GM23338 (cell line): ENCODE results near the gene PROZ. TPM values are rescaled to one million over a fixed set of nuclear protein-coding genes. Genes with fewer than 3 reads are reported as not detected.

Source experiments
- ATAC-seq: fragments of 200-7000 bp; cut with Tn5 transposase; 3 replicates; pipeline ENCODE4 v1.9.1; 2020
- DNase-seq: peaks from one replicate; pipeline ENCODE4 v3.0.0-alpha.2; 2015; ENCODE audit warnings: low spot score
- H2AFZ ChIP-seq: fragments of 200-600 bp; sonication (generic); 2 replicates; pipeline ENCODE4 v1.8.0; 2016; ENCODE audit warnings: antibody characterized with exemption, mild to moderate bottlenecking, moderate library complexity
- H3F3A ChIP-seq: fragments of 200-600 bp; sonication (generic); replicated peaks from 2 replicates; pipeline ENCODE4 v1.8.0; 2017; ENCODE audit warnings: antibody characterized with exemption, mixed run types, low read depth
- H3K27ac ChIP-seq: fragments of 200-600 bp; sonication (generic); 2 replicates; pipeline ENCODE4 v1.6.1; 2016; ENCODE audit warnings: low read depth
- H3K27me3 ChIP-seq: fragments of 200-600 bp; sonication (generic); 2 replicates; pipeline ENCODE4 v1.8.0; 2016; ENCODE audit warnings: mild to moderate bottlenecking, mixed run types, moderate library complexity; ENCODE audit not compliant: insufficient read depth
- H3K36me3 ChIP-seq: fragments of 200-600 bp; sonication (generic); 2 replicates; pipeline ENCODE4 v1.8.0; 2016; ENCODE audit warnings: mild to moderate bottlenecking; ENCODE audit not compliant: insufficient read depth
- H3K4me1 ChIP-seq: fragments of 200-600 bp; sonication (generic); 2 replicates; pipeline ENCODE4 v1.8.0; 2016; ENCODE audit warnings: mild to moderate bottlenecking, moderate library complexity; ENCODE audit not compliant: insufficient read depth
- H3K4me2 ChIP-seq: fragments of 200-600 bp; sonication (generic); 2 replicates; pipeline ENCODE4 v1.7.1; 2017; ENCODE audit warnings: mixed run types
- H3K4me3 ChIP-seq: fragments of 200-600 bp; sonication (generic); 2 replicates; pipeline ENCODE4 v1.6.1; 2016; ENCODE audit warnings: mixed run types
- H3K79me2 ChIP-seq: fragments of 200-600 bp; sonication (generic); replicated peaks from 2 replicates; pipeline ENCODE4 v1.8.0; 2017; ENCODE audit warnings: mild to moderate bottlenecking; ENCODE audit not compliant: insufficient read depth
- H3K9me2 ChIP-seq: fragments of 200-600 bp; sonication (generic); 2 replicates; pipeline ENCODE4 v1.8.0; 2017; ENCODE audit not compliant: insufficient read depth
- H4K20me1 ChIP-seq: fragments of 200-600 bp; sonication (generic); replicated peaks from 2 replicates; pipeline ENCODE4 v1.8.0; 2017; ENCODE audit warnings: mild to moderate bottlenecking; ENCODE audit not compliant: insufficient read depth
- H3K27ac Mint-ChIP-seq: 2 replicates; pipeline ENCODE4 v1.8.0; 2020; ENCODE audit warnings: inconsistent platforms, mild to moderate bottlenecking, moderate library complexity, mixed read lengths
- H3K27me3 Mint-ChIP-seq: 3 replicates; pipeline ENCODE4 v1.8.0; 2022; ENCODE audit warnings: low read depth, mild to moderate bottlenecking, moderate library complexity, mixed read lengths, inconsistent platforms; ENCODE audit not compliant: insufficient read depth, poor library complexity
- H3K36me3 Mint-ChIP-seq: 3 replicates; pipeline ENCODE4 v1.8.0; 2021; ENCODE audit warnings: low read depth, mild to moderate bottlenecking, inconsistent platforms, moderate library complexity, mixed read lengths
- H3K4me1 Mint-ChIP-seq: 3 replicates; pipeline ENCODE4 v1.8.0; 2020; ENCODE audit warnings: mild to moderate bottlenecking, inconsistent platforms, mixed read lengths
- H3K4me3 Mint-ChIP-seq: 3 replicates; pipeline ENCODE4 v1.8.0; 2021; ENCODE audit warnings: moderate library complexity, mild to moderate bottlenecking, inconsistent platforms, mixed read lengths
- H3K9me3 Mint-ChIP-seq: 3 replicates; pipeline ENCODE4 v1.8.0; 2020; ENCODE audit warnings: moderate library complexity, mild to moderate bottlenecking, inconsistent platforms, mixed read lengths
- EZH2phosphoT487 ChIP-seq: fragments of 200-600 bp; sonication (generic); IDR thresholded peaks from one replicate; pipeline ENCODE4 v1.8.1; 2018; ENCODE audit warnings: antibody characterized with exemption; ENCODE audit not compliant: unreplicated experiment
- JUNB ChIP-seq: IDR thresholded peaks from one replicate; pipeline ENCODE4 v1.6.1; 2016; ENCODE audit warnings: antibody characterized with exemption; ENCODE audit not compliant: unreplicated experiment
- POLR2AphosphoS5 ChIP-seq: IDR thresholded peaks from 2 replicates; pipeline ENCODE4 v1.6.1; 2016; ENCODE audit warnings: antibody characterized with exemption, low read depth
- polyA plus RNA-seq: library from polyadenylated mRNA; unstranded; fragments of >200 nt; fragmentation: Nextera tagmentation; extraction: Ambion mirVana; gene quantifications from 2 replicates; pipeline ENCODE4 v1.2.1, GENCODE V29; 2016
- small RNA-seq: library from RNA; depleted of rRNA; stranded (forward); fragments of <200 nt; gene quantifications from one replicate; pipeline ENCODE3, GENCODE V24; 2014; ENCODE audit warnings: low replicate concordance
- total RNA-seq: library from RNA; depleted of rRNA; stranded (reverse); fragments of >200 nt; shearing (Covaris generic); gene quantifications from 2 replicates; pipeline ENCODE4 v1.2.3, GENCODE V29; 2014; rRNA removed
- TF ChIP-seq, protein P1 (sequence below): IDR thresholded peaks from one replicate; pipeline ENCODE4 v1.6.1; 2018; ENCODE audit warnings: antibody characterized with exemption; ENCODE audit not compliant: unreplicated experiment
- TF ChIP-seq, protein P2 (sequence below), 2 experiments: fragments of 200-600 bp in 1 of 2; sonication (generic) in 1 of 2; conservative IDR thresholded peaks; 2 replicates each; pipeline versions ENCODE4 v1.5.1 to v1.6.1; 2016 to 2017; ENCODE audit warnings: antibody characterized with exemption in 2 of 2, low read depth in 2 of 2, mild to moderate bottlenecking in 2 of 2, moderate library complexity in 1 of 2

PROZ gene
- total and polyA plus RNA-seq, 2 experiments from 2014 or later: 0.53 TPM; not detected in 1

GRCh38 chr13:113220141-113220598 lies 61.7 kb downstream of the PROZ start (continued):
- TF ChIP-seq, protein P1, sequence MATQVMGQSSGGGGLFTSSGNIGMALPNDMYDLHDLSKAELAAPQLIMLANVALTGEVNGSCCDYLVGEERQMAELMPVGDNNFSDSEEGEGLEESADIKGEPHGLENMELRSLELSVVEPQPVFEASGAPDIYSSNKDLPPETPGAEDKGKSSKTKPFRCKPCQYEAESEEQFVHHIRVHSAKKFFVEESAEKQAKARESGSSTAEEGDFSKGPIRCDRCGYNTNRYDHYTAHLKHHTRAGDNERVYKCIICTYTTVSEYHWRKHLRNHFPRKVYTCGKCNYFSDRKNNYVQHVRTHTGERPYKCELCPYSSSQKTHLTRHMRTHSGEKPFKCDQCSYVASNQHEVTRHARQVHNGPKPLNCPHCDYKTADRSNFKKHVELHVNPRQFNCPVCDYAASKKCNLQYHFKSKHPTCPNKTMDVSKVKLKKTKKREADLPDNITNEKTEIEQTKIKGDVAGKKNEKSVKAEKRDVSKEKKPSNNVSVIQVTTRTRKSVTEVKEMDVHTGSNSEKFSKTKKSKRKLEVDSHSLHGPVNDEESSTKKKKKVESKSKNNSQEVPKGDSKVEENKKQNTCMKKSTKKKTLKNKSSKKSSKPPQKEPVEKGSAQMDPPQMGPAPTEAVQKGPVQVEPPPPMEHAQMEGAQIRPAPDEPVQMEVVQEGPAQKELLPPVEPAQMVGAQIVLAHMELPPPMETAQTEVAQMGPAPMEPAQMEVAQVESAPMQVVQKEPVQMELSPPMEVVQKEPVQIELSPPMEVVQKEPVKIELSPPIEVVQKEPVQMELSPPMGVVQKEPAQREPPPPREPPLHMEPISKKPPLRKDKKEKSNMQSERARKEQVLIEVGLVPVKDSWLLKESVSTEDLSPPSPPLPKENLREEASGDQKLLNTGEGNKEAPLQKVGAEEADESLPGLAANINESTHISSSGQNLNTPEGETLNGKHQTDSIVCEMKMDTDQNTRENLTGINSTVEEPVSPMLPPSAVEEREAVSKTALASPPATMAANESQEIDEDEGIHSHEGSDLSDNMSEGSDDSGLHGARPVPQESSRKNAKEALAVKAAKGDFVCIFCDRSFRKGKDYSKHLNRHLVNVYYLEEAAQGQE: no peak
- TF ChIP-seq, protein P2, sequence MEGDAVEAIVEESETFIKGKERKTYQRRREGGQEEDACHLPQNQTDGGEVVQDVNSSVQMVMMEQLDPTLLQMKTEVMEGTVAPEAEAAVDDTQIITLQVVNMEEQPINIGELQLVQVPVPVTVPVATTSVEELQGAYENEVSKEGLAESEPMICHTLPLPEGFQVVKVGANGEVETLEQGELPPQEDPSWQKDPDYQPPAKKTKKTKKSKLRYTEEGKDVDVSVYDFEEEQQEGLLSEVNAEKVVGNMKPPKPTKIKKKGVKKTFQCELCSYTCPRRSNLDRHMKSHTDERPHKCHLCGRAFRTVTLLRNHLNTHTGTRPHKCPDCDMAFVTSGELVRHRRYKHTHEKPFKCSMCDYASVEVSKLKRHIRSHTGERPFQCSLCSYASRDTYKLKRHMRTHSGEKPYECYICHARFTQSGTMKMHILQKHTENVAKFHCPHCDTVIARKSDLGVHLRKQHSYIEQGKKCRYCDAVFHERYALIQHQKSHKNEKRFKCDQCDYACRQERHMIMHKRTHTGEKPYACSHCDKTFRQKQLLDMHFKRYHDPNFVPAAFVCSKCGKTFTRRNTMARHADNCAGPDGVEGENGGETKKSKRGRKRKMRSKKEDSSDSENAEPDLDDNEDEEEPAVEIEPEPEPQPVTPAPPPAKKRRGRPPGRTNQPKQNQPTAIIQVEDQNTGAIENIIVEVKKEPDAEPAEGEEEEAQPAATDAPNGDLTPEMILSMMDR (conservative IDR thresholded peaks at IDR 0.05; ENCODE audit: low read depth in 2 of 2): no peak
- TF ChIP-seq JUNB (no peak), EZH2phosphoT487 (no peak)

DNA sequence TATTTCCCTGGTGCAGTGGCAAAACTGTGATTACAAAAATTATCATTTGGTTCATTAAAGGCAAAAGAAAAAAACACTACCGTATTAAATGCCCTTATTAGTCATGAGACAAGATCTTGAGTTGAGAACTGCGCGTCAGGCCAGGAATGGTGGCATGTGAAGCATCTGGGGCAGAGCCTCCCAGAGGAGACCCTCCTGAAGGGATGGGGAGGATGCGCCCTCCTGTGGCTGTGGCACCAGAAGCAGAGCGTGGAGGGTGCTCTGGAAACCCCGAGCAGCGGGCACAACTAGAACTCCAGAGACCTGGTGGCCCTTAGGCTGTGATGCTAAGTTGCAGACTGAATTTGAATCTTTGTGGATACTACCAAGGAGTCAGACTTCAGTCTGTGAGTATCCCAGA lies 62.4 kb downstream of the PROZ start:
- peak; percentile 33 for ATAC-seq
- no peak overlapping the region for H3K4me3 Mint-ChIP-seq
- H3K4me3 ChIP-seq: no peak overlapping the region

More for the DNA sequence above, 62.4 kb downstream of the PROZ start:
- DNase-seq: peak; percentile 22
- no peak overlapping the region for H2AFZ ChIP-seq
- H3F3A ChIP-seq: no peaks in the 10 kb centered on the region
- peaks cover 10% of the 10 kb centered on the region; the same call in 1 of the 2 replicates for H3K4me1 ChIP-seq
- peaks cover 68% of the 10 kb centered on the region for H3K36me3 Mint-ChIP-seq
- peaks cover 10% of the 10 kb centered on the region for H3K4me1 Mint-ChIP-seq
- H3K27ac ChIP-seq: no peak overlapping the region
- peaks cover 11% of the 10 kb centered on the region for H3K36me3 ChIP-seq
- TF ChIP-seq, protein P2 (conservative IDR thresholded peaks at IDR 0.05; ENCODE audit: low read depth in 2 of 2): peak; percentile 21 to 50; a peak in 2 of 4 replicates
- TF ChIP-seq POLR2AphosphoS5: no peak
- no peaks in the 10 kb centered on the region for H3K9me2 ChIP-seq
- H3K9me3 Mint-ChIP-seq: no peaks in the 10 kb centered on the region
- H4K20me1 ChIP-seq: peaks cover 32% of the 10 kb centered on the region
- H3K27me3 Mint-ChIP-seq: peaks cover 13% of the 10 kb centered on the region
- H3K27me3 ChIP-seq: no peaks in the 10 kb centered on the region
- no peak overlapping the region for H3K4me2 ChIP-seq
- peaks cover 100% of the 10 kb centered on the region for H3K79me2 ChIP-seq
- 0 out of 2 replicates have a peak overlapping the region, but pooled peaks have one; percentile 79 for H3K27ac Mint-ChIP-seq

Small RNA genes lying within 50 kb of the gene (small RNA-seq; reads per million reads assigned to genes)
- not detected for gene AL137002.1

Other genes with a start within 250 kb of the PROZ start
- gene MCF2L, start 189.4 kb upstream of the PROZ start, total RNA-seq: 22.9 and 25.6 TPM in 2 replicates
- gene MCF2L, start 189.4 kb upstream of the PROZ start, polyA plus RNA-seq: 4.8 and 7.4 TPM in 2 replicates
- 0.16 and 0.24 TPM in 2 replicates for gene F7, start 52.9 kb upstream of the PROZ start, total RNA-seq
- 0.16 and 0.21 TPM in 2 replicates for gene F7, start 52.9 kb upstream of the PROZ start, polyA plus RNA-seq
- 0.76 and 1.0 TPM in 2 replicates for gene F10, start 35.8 kb upstream of the PROZ start, total RNA-seq
- 1.6 and 1.7 TPM in 2 replicates for gene F10, start 35.8 kb upstream of the PROZ start, polyA plus RNA-seq
- 107 and 110 TPM in 2 replicates for gene PCID2, start 50.0 kb downstream of the PROZ start, total RNA-seq
- gene PCID2, start 50.0 kb downstream of the PROZ start, polyA plus RNA-seq: 77.2 and 79.6 TPM in 2 replicates
- 121 and 195 TPM in 2 replicates for gene CUL4A, start 51.0 kb downstream of the PROZ start, total RNA-seq
- 64.2 and 67.5 TPM in 2 replicates for gene CUL4A, start 51.0 kb downstream of the PROZ start, polyA plus RNA-seq
- gene LAMP1, start 138.6 kb downstream of the PROZ start, total RNA-seq: 97.8 and 107 TPM in 2 replicates
- gene LAMP1, start 138.6 kb downstream of the PROZ start, polyA plus RNA-seq: 34.5 and 36.5 TPM in 2 replicates
- 33.9 and 56.2 TPM in 2 replicates for gene GRTP1, start 205.5 kb downstream of the PROZ start, total RNA-seq
- 55.7 and 61.8 TPM in 2 replicates for gene GRTP1, start 205.5 kb downstream of the PROZ start, polyA plus RNA-seq